ENCODE measurements around the gene DCAKD.

DCAKD gene

GRCh38 chr17:45031231-45032173 lies 19.9 kb downstream of the DCAKD start:
- DNase-seq (ENCODE audit: low read depth, low spot score): no peak
- H3K27ac ChIP-seq: no peak overlapping the region
- H3K36me3 ChIP-seq (ENCODE audit: insufficient read depth, low read length): peaks cover 25% of the 10 kb centered on the region; the same call in 1 of the 2 replicates
- no peaks in the 10 kb centered on the region for H3K9me3 ChIP-seq (ENCODE audit: low read depth, low read length)
- no peak for TF ChIP-seq POLR2AphosphoS5 (IDR thresholded peaks at IDR 0.05; ENCODE audit: borderline replicate concordance, low read depth, low read length)
- H3K4me3 ChIP-seq: no peak overlapping the region
- no peak overlapping the region for H3K9ac ChIP-seq (ENCODE audit: insufficient read length)

DNA sequence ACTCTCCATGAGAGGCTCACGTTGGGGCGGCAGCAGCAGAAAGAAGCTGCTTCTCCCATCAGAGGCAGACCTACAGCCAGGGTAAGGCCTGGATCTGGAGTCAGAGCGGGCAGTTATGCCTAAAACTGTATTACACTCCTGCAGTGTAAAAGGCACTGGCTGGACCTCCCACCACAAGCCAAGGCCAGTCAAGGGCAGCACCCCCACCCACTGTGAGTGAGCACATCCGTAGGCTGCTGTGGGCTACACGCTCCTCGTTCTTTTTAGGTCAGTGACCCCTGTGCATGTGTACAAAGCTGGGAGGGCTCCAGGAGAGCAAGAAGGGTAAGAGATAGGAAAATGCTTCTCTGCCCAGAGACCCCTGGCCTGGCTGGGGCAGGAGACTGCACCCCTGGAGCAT lies 20.7 kb downstream of the DCAKD start:
- Histone ChIP-seq H3K4me3 (no peak overlapping the region), H3K9ac (ENCODE audit: insufficient read length) (no peak overlapping the region), H3K27ac (no peak overlapping the region), H3K9me3 (ENCODE audit: low read depth, low read length) (no peaks in the 10 kb centered on the region), H3K36me3 (ENCODE audit: insufficient read depth, low read length) (peaks cover 25% of the 10 kb centered on the region; the same call in 1 of the 2 replicates)
- TF ChIP-seq EZH2 (IDR thresholded peaks at IDR 0.05) (no peak), FOXP2 (optimal IDR thresholded peaks at IDR 0.05; ENCODE audit: control extremely low read depth, extremely low read length, insufficient read depth) (no peak), POLR2AphosphoS5 (IDR thresholded peaks at IDR 0.05; ENCODE audit: borderline replicate concordance, low read depth, low read length) (no peak)
- no peak for DNase-seq (ENCODE audit: low read depth, low spot score)

- TF ChIP-seq FOXP2 (optimal IDR thresholded peaks at IDR 0.05; ENCODE audit: control extremely low read depth, extremely low read length, insufficient read depth): no peak
- no peak for TF ChIP-seq EZH2 (IDR thresholded peaks at IDR 0.05)
- no peak for TF ChIP-seq POLR2AphosphoS5 (IDR thresholded peaks at IDR 0.05; ENCODE audit: borderline replicate concordance, low read depth, low read length)
- no peak overlapping the region for H3K4me3 ChIP-seq
- H3K9me3 ChIP-seq (ENCODE audit: low read depth, low read length): no peaks in the 10 kb centered on the region
- no peak overlapping the region for H3K9ac ChIP-seq (ENCODE audit: insufficient read length)
- no peak for DNase-seq (ENCODE audit: low read depth, low spot score)
- peaks cover 25% of the 10 kb centered on the region; the same call in 1 of the 2 replicates for H3K36me3 ChIP-seq (ENCODE audit: insufficient read depth, low read length)
- no peak overlapping the region for H3K27ac ChIP-seq
These were observed 21.5 kb downstream of the DCAKD start for GRCh38 chr17:45029758-45030423.

GRCh38 chr17:45029096-45029495 lies 22.3 kb downstream of the DCAKD start:
- no peaks in the 10 kb centered on the region for H3K9me3 ChIP-seq (ENCODE audit: low read depth, low read length)
- TF ChIP-seq EZH2 (IDR thresholded peaks at IDR 0.05) (no peak), FOXP2 (optimal IDR thresholded peaks at IDR 0.05; ENCODE audit: control extremely low read depth, extremely low read length, insufficient read depth) (no peak), POLR2AphosphoS5 (IDR thresholded peaks at IDR 0.05; ENCODE audit: borderline replicate concordance, low read depth, low read length) (no peak)
- H3K27ac ChIP-seq: no peak overlapping the region
- peaks cover 22% of the 10 kb centered on the region; the same call in 1 of the 2 replicates for H3K36me3 ChIP-seq (ENCODE audit: insufficient read depth, low read length)
- no peak overlapping the region for H3K9ac ChIP-seq (ENCODE audit: insufficient read length)
- no peak for DNase-seq (ENCODE audit: low read depth, low spot score)
- no peak overlapping the region for H3K4me3 ChIP-seq

DNA sequence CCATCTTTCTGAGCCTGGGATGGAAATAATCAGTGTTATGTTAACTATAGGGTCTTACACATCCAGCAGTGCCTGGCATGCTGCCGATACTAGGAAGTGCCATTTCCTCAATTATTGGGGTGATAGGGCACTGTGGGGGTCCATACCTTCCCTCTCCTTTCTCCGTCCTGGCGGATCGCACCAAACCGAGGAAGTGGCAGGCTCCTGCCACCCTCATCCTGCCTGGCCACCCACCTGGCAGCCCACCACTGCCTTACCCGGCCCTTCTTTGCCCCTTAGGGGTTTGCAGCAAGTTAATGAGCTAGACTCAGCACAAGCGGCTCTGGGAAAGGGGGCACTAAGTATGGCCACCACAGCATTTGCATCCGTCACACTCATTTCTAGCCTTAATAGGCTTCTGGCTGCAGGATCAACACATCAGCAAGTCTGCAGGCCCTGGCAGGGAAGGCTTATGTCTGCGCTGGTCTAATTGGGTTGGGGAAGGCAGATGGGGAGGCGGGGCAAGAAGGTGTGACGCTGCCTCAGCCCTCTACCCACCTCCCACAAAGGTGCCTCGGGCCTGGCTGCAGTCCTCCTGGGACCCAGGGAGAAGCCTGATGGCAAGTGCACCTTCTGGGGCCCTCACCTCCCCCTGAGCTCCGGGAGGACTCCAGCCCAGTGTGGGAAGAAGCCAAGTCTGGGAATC lies 28.6 kb downstream of the DCAKD start:
- Histone ChIP-seq H3K9ac (ENCODE audit: insufficient read length) (no peak overlapping the region), H3K4me3 (no peak overlapping the region), H3K36me3 (ENCODE audit: insufficient read depth, low read length) (no peaks in the 10 kb centered on the region), H3K27ac (no peak overlapping the region), H3K9me3 (ENCODE audit: low read depth, low read length) (no peaks in the 10 kb centered on the region)
- DNase-seq (ENCODE audit: low read depth, low spot score): no peak
- no peak for TF ChIP-seq POLR2AphosphoS5 (IDR thresholded peaks at IDR 0.05; ENCODE audit: borderline replicate concordance, low read depth, low read length)
- TF ChIP-seq EZH2 (IDR thresholded peaks at IDR 0.05): no peak

- H3K4me3 ChIP-seq: no peak overlapping the region
These were observed 29.2 kb downstream of the DCAKD start for GRCh38 chr17:45022288-45022648.

GRCh38 chr17:45021607-45022287 lies 29.7 kb downstream of the DCAKD start:
- Histone ChIP-seq H3K4me3 (no peak overlapping the region), H3K9me3 (ENCODE audit: low read depth, low read length) (no peaks in the 10 kb centered on the region), H3K27ac (no peak overlapping the region), H3K36me3 (ENCODE audit: insufficient read depth, low read length) (no peaks in the 10 kb centered on the region), H3K9ac (ENCODE audit: insufficient read length) (no peak overlapping the region)
- TF ChIP-seq FOXP2 (optimal IDR thresholded peaks at IDR 0.05; ENCODE audit: control extremely low read depth, extremely low read length, insufficient read depth): no peak
- no peak for TF ChIP-seq EZH2 (IDR thresholded peaks at IDR 0.05)
- no peak for TF ChIP-seq POLR2AphosphoS5 (IDR thresholded peaks at IDR 0.05; ENCODE audit: borderline replicate concordance, low read depth, low read length)
- no peak for DNase-seq (ENCODE audit: low read depth, low spot score)

More at GRCh38 chr17:45022288-45022648, 29.2 kb downstream of the DCAKD start:
- H3K27ac ChIP-seq: no peak overlapping the region
- TF ChIP-seq EZH2 (IDR thresholded peaks at IDR 0.05): no peak
- TF ChIP-seq FOXP2 (optimal IDR thresholded peaks at IDR 0.05; ENCODE audit: control extremely low read depth, extremely low read length, insufficient read depth): no peak
- TF ChIP-seq POLR2AphosphoS5 (IDR thresholded peaks at IDR 0.05; ENCODE audit: borderline replicate concordance, low read depth, low read length): 0 out of 2 replicates have a peak, but pooled peaks have one; percentile 13
- no peak overlapping the region for H3K9ac ChIP-seq (ENCODE audit: insufficient read length)
- no peak for DNase-seq (ENCODE audit: low read depth, low spot score)
- no peaks in the 10 kb centered on the region for H3K36me3 ChIP-seq (ENCODE audit: insufficient read depth, low read length)
- H3K9me3 ChIP-seq (ENCODE audit: low read depth, low read length): no peaks in the 10 kb centered on the region
